KBM-7 (cell line): Measurements from ENCODE around the gene FRMD4A.

ENCODE experiments used
- DNase-seq: peaks from one replicate; pipeline ENCODE4 v3.0.0-alpha.2; 2015
- in situ Hi-C: fragments of 300-500 bp; cut with MboI; formaldehyde crosslinking; loops from 2 replicates; pipeline ENCODE4 v1.14.3; 2020; ENCODE audit warnings: low sequenced_read_pairs, low pct_unique_long_range_greater_than_20kb, mixed read lengths

The FRMD4A gene

DNA sequence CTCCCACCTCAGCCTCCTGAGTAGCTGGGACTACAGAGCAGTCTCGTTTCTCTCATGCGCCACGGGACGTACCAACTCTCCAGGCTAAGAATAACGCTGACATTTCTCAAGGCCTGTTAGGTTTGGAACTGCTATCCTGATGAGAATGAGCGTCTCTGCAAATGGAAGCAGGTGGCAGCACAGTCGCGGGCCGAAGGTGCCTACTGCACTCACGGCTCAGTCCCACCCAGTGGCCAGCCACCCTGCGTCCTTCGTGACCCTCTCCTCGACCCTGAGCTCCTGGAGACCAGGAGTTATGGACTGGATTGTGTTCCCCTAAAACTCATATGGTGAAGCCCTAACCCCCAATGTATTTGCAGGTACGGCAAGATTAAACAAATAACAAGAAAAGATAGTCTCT lies 469.8 kb downstream of the FRMD4A start:
- in situ Hi-C loops: no loop called here
- no peak for DNase-seq

DNA sequence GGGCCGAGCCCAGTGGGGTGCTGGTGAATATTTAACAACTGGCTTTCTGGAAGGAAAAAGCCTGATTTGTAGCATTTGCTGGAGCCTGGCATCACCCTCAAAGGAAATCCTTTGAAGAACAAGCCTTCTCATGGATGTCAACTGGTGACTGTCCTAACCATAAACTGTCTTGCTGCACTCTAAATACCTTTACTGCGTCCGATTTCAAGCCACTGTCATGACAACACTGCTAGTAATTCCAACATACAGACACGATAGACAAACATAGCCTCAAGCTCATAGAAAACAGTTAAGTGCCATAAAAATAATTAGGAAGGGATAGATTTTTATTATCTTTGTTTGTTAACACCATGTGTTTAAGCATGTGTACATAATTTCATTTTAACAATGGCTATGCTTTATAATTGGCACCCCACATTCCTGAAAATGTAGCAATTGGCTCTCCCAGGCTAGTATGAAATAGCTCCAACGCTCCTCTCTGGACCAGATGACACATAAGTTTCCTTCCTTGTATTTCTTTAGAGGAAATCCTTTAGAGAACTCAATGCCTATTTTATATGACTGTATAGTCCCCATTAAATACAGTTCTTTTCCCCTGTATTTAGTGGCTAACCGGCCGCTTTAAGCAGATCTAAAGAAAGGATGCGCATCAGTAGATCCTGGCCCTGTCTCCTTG lies 470.6 kb downstream of the FRMD4A start:
- no peak for DNase-seq

DNA sequence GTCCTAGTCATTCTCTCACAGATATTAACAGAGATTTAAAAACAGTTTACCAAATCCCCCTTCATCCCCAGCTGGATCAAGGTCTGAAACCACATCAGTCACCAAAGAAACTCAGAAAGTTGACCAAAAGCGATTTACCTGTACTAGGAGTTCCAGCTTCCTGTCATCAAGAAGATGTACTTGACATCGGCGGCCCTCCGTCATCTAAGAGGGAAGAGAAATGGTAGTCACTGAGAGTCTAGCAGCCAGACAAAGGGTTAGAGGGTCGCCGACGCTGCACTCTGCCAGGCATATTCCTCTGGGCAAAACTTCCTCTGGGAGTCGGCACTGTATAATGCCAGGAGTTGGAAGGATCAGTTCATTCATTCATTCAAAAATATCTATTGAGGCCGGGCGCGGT lies 472.0 kb downstream of the FRMD4A start:
- DNase-seq: no peak
- in situ Hi-C loops: no loop called here

More for the DNA sequence above, 470.6 kb downstream of the FRMD4A start:
- in situ Hi-C loops: no loop called here

DNA sequence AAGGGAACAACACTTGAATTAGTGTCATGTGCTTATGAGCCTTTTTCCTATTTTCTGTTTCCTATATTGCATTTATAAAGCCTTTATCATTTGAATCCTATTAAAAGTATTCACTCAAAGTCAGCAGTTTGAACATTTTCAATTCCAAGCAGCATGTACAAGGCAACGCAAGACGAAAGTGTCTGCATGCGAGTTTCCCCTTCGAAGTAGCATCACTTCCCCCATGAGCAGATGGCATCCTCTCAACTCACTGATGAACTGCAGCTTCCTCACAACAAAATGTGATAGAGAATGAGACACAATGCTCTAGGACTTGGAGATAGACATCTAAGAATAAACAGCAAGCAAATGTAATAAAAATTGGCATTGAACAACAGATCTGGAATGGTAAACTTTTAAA lies 473.3 kb downstream of the FRMD4A start:
- no peak for DNase-seq
- in situ Hi-C loops: no loop called here

DNA sequence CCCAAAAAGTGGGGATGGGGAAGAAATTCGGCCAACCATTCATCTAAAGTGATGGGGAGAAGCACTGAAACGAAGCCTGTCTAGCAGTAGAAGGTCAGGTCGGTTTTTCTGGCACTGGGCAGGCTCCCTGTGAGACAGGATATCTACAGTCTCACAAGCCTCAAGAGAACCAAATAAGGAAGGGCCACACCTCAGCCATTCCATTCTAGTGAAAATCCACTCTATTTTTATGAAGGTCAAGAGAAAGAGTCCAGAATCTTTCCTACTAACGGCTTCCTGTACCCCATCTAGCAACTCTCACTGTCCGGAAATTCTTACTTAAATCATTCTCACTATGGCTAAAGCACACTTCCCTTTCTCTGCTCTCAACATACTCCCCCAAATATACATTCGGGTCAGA lies 476.9 kb downstream of the FRMD4A start:
- no peak for DNase-seq
- in situ Hi-C loops: no loop called here

DNA sequence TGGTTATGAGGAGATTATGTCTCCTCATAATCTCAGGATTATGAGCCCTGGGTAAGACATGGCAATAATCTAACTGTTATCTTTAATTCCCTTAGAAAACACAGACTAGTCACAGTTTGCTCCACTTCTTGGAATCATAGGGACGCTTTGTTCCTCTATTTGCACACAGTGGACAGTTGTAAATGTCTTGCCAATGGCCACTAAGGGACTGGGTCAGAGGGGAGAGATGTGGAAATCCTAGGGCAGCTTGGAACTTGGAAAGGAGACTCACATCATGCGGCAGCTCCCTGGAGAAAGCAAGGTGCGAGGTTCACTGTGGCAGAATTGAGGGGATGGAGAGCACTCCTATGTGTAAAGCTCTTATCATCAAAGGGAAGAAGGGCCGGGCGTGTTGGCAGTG lies 477.9 kb downstream of the FRMD4A start:
- no peak for DNase-seq
- in situ Hi-C loops: no loop called here

DNA sequence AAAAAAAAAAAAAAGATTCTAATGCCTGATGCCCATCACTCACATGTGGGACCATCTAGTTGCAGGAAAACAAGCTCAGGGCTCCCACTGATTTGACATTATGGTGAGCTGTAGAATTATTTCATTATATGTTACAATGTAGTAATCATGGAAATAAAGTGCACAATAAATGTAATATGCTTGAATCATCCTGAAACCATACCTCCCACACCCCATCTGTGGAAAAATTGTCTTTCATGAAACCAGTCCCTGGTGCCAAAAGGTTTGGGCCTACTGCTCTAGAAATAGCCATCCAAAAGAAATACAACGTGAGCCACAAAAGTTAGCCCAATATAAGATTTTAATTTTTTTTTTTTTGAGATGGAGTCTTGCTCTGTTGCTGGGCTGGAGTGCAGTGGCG lies 478.8 kb downstream of the FRMD4A start:
- in situ Hi-C loops: no loop called here
- no peak for DNase-seq

DNA sequence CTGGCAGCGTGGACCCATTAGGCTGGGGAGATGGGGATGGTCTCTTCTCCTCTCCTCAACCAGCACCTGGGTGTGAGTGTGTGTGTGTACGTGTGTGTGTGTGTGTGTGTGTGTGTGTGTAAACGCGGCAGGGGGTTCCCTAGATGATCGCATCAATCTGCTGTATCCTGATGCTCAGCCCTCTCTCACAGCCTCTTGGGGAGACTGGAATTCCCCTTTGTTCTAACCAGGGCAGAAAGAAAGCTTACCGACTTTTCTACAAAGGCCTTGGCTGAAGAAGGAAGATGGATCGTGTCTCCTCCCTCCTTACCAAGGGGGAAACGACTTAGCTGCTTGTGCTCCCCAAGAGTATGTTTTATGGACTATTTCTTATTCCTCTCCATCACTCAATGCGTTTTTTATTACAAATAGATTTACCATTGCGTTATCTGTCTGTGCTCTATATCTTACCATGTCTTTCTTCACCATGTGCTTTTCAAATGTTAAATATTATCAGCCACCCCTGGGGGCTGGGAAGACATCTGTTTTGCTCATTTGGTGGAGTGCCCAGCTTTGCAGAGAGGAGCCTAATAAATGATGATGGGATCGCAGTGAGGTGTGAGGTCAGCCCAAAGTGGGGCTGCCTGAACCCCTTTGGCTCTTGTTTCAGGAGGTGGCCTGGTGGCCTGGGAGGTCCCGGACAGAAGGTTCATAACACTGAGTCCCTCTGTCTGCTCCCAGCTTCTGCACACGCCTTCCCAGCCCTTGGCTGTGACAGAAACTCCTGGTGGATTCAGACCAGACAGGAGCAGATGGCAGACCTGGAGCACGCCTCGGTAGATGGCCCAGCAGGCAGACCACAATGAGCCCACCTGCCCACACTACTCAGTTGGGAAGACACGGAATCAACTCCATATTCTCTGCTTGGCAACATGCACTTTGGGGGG lies 481.9 kb downstream of the FRMD4A start:
- no peak for DNase-seq
- in situ Hi-C loops: no loop called here

DNA sequence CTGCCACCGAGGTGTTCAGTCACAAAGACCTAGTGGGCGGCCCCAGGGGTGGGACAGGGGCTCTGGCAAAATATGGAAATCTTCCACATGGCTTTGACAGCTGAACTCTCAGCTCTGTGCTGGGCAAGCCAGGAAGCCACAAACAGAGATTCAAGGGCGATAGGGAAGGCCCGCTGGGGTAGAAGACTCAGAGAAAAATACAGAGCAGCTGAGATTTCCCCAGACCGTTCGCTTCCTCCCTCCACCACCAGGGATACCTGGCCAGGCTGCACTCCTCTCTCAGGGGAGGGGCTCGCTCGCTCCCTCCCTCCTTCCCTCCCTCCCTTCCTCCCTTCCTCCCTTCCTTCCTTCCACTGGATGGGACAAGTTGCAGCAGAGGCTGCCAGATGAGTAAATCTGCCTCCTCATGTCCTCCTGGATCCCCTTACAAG lies 483.5 kb downstream of the FRMD4A start:
- in situ Hi-C loops: no loop called here
- DNase-seq: no peak

DNA sequence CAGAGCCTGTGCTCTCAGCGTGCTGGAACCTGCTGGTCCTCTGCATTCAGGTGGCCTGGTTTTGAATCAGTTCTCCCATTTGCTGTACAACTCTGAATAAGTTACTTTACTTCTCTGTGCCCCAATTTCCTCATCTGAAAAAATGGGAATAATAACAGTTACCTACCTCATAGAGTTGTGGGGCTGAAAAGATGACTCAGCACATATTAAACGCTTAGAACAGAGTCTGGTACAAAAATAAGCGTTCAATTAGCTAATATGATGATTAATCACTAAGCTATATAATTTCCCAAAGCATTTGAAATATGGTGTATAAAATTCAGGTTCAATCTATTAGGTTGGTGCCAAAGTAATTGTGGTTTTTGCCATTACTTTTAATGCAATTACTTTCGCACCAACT lies 484.8 kb downstream of the FRMD4A start:
- DNase-seq: no peak

DNA sequence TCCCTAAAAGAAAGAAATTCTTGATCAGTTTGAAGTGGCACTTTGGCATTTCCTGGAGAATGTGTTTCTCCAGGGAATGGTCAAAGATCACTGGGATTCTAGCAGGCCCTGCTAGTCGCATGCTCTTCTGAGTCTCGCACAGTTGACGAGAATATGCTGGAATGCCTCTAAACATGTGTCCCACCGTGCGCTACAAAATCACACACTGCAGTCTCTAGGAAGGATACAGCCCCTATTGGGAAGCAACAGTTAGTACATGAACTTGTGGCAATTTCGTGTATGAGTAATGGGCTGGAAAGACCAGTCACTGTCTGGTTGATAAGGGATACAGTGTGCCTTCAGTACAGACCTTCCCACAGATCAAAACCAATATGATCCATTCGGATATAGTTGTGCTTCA lies 486.1 kb downstream of the FRMD4A start:
- in situ Hi-C loops: no loop called here
- DNase-seq: no peak

More for the DNA sequence above, 484.8 kb downstream of the FRMD4A start:
- in situ Hi-C loops: no loop called here

DNA sequence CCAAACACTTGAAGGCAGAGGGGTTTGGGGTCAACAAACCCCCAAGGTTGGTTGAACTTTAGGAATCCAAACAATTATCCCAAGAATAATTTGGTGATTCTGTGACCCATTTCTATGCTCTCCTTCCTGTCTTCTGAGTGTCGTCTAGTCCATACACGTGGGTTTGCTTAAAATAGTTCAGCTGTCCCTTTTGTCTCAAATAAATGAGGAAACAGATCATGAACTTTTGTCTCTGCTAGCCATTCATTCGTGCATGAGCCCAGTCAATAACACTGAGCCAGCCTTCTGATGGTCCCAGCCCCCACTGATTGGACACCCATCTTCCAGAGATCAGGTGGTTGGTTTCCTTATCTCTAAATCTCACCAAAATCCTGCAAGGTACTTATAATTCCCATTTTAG lies 488.6 kb downstream of the FRMD4A start:
- in situ Hi-C loops: no loop called here
- no peak for DNase-seq

DNA sequence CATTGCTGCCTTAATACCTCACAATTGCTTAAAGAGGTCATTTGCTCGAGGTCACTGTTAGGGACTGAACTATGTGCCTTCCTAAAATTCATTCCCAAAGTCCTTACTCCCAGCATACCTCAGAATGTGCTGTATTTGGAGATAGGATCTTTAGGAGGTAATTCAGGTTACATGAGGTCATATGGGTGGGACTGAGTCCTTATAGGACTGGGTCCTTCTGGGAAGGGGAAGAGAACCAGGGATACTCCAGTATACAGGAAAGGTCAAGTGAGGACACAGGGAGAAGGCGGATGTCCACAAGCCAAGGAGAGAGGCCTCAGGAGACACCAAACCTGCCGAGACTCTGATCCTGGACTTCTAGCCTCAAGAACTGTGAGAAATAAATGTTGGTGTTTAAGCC lies 490.7 kb downstream of the FRMD4A start:
- no peak for DNase-seq

DNA sequence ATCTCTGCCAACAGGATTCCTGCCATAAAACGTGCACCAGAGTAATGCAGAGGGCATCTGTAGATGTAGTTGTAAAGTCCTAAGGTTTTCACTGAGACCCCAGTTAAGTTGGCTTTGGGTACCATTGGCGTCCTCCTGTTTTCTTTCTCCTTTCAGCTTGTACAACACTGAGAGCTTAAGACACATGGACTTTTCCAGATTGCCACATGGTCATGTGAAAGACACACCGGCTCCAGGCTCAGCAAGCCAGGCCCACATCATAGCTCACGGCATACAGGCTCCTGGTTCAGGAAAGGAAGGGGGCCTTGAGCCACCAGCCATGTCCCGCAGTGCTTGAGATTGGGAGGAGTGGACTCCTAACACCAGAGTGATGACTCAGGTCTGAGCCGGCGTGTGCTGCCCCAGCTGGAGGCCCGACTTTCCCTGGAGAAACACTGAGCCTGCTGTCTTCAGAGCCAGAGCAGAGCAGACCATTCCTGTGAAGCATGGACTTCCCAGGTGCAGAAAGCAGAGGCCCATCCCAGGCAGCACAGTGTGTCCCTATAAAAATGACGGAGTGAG lies 491.2 kb downstream of the FRMD4A start:
- no peak for DNase-seq
- in situ Hi-C loops: no loop called here

More for the DNA sequence above, 490.7 kb downstream of the FRMD4A start:
- in situ Hi-C loops: no loop called here

DNA sequence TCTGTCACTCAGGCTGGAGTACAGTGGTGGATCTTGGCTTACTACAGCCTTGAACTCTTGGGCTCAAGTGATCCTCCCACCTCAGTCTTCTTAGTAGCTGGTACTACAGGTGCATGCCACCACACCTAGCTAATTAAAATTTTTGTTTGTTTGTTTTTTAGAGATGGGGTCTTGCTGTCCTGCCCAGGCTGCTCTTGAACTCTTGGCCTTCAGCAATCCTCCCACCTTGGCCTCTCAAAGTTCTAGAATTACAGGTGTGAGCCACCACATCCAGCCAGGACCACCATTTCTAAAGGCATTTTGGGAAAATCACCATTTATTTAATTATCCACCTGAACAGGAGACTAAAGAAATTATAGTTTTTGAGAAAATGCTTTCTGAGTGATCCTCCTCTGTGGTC lies 491.7 kb downstream of the FRMD4A start:
- in situ Hi-C loops: no loop called here
- DNase-seq: no peak

DNA sequence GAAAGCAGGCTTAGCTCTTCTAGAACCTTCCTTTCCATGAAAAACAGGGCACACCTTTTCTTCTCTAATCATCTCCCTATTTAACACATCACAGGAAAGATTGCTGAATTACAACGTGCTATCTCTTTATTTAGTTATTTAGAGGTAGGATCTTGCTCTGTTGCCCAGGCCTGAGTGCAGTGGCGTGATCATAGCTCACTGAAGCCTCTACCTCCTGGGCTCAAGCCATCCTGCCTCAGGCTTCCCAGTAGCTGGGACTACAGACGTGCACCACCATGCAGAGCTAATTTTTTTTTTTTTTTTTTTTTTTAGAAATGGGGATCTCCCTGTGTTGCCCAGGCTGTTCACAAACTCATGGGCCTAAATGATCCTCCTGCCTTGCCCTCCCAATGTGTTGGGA lies 492.8 kb downstream of the FRMD4A start:
- in situ Hi-C loops: no loop called here
- no peak for DNase-seq

DNA sequence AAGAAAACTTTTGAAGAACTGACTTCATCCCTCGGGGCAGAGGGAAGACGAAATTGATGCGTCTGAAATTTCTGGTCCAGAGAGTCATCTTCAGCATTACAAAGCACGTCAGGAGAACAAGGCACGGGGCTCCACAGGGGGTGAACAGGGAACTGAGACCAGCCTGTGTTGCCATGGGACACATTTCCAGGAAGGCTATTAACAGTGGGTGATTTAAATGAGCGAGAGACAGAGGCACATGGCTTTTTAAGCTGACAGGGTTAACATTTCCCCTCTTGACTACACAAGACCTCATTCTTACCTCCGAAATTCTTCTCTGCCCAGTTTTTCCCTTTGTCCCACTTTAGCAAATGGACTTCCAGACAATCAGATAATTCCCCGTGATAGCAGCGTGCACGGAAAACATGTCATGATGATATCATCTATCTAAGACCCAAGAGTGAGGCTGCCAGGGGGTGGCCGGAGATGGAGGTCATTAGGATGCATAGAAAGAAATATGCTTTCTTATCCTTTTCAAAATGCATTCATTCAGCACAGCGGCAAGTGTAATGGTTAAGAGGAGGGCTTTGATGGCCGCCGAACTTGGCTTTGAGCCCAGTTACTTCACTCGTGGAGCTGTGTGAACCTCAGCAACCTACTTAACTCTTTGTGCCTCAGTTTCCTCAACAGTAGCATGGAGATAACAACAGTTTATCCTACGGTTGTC lies 496.0 kb downstream of the FRMD4A start:
- in situ Hi-C loops: no loop called here
- DNase-seq: peak; percentile 12

DNA sequence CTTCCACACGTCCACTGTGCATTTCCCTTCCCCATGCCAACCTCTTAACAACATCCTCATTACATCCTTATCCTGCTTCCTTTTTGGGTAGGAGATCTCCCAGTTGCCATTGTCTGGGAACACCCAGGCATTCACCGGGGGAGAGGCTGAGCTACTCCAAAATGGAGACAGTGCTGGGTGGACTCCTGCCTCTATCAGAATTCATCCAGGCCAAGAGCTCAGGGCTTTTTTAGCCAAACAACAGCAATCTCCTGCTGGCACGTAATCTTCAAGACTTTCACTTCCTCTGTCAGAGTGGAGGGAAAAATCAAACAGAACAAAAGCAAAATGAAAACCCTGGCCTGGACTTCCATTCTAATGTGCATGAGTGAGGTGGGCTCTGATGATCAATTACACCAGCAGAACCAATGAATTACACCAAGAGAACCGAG lies 499.0 kb downstream of the FRMD4A start:
- in situ Hi-C loops: no loop called here
- DNase-seq: peak; percentile 50

DNA sequence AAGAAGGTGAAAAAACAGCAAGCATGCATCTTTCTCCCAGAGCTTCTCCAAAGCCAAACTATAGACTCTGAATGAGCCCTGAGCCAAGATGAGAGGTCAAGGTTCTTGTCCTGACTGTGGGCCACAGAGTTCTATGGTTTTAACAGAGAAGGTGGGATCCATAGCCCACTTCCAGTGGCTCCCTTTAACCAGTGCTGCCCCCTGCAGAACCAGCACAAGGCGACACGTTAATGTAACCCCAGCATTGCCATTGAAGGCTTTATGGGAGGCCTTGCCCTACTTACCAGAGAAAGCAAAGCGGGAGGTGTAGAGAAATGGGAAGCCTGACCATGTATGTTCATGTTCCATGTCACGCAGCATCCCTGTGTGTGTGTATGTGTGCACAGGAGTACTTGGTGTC lies 500.3 kb downstream of the FRMD4A start:
- in situ Hi-C loops: no loop called here
- DNase-seq: no peak

DNA sequence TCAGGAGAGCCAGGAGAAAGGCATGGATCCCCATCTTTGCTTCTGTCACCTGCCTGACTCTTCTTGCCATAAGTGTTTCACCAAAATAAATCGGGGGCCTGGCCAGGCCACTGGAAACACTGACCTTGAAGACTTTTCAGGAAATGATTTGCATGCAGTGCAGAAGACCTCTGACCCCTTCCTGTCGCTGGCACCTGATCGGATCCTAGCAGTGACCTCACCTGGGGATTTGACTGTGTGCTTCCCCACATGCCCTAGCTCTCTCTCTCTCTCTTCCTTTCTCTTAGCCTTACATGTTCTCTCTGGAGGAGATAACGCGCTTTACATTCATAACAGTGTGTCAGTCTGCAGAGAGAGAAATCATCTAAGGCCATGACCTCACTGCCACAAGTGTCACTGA lies 500.9 kb downstream of the FRMD4A start:
- in situ Hi-C loops: no loop called here
- DNase-seq: no peak
